GM18868 (cell line): ENCODE results near the gene ZDHHC12.
"Not testable (repeated sequence)": the region's sequence is repeated elsewhere in the genome, so short reads cannot be mapped to it uniquely, and the experiment has no call there.

Experiments
- ATAC-seq: cut with Tn5 transposase; IDR thresholded peaks from one replicate; pipeline ENCODE4 v1.9.1; 2021; ENCODE audit warnings: mild to moderate bottlenecking, moderate library complexity; ENCODE audit not compliant: unreplicated experiment

Gene ZDHHC12

DNA sequence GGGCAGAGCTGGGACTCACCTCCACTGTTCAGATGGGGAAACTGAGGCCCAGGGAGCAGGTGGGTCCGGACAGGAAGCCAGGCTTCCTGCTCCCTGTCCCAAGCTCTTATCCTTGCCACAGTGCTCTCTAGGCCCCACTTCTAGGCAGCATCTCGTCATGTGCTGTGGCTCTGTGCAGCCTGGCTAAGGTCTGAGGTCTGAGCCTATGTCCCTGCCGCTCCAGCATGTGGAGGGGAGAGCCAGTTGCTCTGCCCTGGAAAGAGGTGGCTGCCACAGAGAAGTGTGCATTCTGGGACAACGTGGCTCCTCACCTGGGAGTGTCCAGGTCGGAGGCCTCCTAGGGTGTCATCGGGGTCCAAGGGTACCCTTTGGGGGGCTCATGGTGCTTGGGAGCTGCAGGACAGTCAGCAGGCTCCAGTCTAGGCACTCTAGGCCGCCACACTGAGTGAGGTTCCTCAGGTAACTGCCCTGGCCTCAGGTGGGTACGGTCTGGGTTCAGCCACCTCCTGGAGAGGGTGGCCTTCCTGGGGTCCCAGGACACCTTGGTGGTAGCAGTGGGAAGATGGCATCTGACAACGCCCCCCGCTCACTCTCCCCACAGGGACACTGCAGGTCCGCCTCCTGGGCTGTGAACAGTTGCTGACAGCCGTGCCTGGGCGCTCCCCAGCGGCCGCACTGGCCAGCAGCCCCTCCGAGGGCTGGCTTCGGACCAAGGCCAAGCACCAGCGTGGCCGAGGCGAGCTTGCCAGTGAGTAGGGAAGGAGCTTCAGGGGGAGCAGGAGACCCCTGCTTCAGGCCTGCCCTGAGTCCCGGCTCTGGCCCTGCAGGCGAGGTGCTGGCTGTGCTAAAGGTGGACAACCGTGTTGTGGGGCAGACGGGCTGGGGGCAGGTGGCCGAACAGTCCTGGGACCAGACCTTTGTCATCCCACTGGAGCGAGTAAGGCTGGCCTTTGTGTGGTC is 11.2 kb downstream of the ZDHHC12 start:
- no peak for ATAC-seq

DNA sequence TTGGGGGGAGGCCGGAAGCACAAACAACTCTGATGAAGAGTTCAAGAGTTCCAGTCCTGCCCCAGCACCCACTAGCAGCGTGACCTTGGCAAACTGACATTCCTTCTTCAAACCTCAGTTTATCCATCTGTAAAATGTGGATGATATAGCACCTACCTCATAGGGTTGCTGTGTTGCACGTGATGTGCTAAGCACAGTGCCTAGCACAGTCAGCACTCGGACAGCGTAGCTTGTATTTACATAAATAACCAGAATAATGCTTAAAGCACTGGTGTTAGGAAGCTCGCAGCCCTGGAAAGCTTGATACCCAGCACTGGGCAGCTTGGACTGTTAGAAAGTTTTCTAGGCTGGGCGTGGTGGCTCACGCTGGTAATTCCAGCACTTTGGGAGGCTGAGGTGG is 16.5 kb downstream of the ZDHHC12 start:
- ATAC-seq = no peak

- ATAC-seq = no peak
Measured at GRCh38 chr9:128706671-128707381, 17.1 kb downstream of the ZDHHC12 start.

DNA sequence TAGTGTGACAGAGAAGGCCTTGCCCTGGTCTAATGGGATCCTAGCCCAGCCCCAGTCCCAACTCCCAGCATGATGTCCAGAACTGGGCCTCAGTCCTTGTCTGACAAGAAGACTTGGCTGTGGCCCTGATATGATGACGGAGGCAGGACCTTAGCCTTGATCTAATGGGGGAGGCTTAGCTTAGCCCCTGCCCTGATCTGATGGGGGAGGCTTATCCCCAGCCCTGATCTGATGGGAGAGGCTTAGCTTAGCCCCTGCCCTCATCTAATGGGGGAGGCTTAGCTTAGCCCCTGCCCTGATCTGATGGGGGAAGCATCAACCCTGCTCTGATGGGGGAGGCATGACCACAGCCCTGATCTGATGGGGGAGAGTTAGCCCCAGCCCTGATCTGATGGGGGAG is 17.9 kb downstream of the ZDHHC12 start:
- no peak for ATAC-seq

DNA sequence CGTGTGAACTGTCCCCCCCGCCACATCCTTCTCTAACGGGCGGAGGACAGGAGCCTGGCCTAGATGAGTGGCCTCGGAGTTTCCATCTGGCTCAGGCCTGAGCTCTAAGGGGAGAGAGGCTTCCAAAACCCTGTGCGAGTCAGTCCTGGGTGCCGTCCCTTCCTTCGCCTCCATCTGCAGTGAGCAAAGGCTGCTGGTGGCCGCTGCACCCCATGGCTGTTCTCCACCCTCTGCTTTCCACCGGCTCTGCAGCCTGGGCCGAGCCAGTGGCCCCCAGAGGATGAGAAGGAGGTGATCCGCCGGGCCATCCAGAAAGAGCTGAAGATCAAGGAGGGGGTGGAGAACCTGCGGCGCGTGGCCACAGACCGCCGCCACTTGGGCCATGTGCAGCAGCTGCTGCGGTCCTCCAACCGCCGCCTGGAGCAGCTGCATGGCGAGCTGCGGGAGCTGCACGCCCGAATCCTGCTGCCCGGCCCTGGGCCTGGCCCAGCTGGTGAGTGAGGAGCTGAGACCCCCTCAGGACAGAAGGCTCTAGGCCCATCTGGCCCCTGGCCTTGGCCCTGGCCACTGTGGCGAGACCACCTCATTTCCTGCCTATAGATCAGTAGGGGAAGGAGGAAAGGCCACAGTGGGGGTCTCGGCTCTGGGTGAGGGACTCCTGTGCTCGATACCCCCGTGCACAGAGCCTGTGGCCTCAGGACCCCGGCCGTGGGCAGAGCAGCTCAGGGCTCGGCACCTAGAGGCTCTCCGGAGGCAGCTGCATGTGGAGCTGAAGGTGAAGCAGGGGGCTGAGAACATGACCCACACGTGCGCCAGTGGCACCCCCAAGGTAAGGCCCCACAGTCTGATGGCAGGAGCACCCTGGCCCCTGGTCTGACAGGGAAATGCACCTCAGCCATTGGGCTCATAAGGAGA is 18.6 kb downstream of the ZDHHC12 start:
- ATAC-seq = no peak

DNA sequence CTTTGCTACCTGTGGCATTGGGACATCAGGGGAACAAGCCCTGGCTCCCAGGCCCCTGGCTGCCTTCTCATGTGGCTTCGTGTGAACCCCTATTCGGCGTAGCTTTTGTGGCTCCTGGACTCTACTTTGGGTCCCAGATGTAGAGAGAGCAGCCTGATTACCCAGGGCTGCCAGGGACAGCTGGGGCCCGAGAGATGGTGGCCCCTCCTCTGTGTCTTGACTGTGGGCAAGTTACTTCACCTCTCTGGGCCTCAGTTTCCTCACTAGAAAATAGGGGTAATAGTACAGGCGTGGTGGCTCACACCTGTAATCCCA is 19.6 kb downstream of the ZDHHC12 start:
- ATAC-seq = no peak

DNA sequence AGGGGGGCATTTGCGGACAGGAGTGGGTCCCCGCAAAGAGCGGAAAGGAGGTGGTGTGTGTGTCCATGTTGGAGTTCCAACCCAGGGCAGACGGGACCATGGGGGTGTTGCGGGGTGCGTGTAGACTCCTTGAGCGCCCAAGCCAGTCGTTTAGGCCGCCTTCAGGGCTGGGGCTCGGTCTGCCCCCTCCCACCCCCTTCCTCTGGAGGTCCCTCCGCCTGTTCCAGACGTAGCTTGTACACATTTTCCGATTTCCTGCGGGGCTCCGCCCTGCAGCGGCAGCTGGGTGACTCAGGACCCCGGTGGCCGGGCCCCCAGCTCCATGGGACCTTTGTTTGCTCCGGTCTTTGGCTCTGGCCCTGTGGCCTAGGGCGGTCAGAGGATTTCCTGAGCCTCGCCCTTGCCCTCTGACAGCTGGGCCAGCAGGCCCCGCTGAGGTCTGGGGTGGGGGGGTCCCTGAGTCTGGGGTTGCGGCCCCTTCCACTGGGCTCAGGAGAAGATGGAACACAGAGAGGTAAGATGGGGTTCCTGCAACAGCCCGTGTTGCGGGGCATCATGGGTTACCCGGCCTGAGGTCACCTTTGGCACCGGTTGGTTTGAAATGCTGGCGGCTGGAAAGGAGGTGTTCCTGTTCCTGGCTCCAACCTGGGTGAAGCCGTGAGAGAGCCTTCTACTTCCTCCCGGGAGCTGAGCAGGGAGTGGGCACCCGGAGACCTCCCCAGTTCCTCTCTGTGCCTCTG is 20.1 kb downstream of the ZDHHC12 start:
- no peak for ATAC-seq

DNA sequence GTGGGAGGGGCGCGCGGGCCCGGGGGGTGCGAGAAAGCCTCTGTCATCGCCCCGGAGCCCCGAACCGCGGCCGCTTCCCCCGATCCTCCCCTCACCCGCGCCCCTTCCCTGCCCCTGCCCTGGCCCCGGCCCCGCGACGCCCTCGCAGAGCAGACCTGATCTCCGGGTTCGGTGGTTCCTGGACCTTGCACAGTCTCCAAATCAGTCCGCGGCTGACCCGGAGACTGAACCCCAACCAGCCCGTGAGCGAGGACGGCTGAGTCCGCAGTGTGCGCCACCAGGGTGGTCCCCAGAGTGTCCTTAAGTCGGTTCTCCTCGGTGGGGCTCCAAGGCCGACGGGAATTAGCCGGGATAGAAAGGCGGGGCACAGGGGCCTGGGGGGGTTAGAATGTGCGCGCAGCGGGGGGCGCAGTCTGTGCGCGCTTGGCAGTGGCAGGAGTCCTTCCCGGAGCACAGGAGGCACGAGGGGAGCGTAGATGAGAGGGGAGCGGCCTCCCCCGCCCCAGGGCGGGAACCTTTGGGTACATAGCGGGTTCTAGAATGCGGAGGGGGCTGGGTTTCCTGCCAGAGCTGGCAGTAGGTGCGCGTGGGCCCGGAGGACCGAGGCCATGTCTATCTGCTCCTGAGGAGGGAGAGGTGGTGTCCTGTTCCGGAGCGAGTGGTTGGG is 20.8 kb downstream of the ZDHHC12 start:
- ATAC-seq = peak; percentile 28

DNA sequence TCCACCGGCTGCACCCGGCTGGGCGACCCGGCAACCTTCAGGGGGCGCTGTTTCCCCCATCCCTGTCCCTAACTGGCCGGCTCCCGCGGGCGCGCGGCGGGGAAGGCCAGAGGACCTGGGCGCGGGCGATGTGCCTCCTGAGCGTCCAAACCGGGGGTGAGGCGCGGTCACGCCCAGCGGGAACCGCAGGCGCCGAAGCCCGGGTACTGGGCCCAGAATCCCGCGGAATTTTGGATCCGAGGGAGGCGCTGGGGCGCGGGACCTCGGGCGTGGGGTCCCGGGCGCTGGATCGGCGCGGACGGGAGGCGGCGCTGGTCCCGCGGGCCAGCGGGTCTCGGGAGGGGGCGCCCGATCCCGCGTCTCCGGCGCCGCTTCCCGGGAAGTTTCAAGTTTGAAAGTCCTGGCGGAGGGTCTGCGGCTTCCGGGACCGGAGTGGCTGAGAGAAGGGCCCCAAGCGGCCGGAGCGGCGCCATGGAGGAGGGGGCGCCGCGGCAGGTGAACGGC is 21.4 kb downstream of the ZDHHC12 start, which contains the start of gene PKN3:
Gene PKN3, plus strand, starts transcription at position 59 of the 504 bp plus-strand sequence. Its CDS starts 413 bp downstream, at position 472.
- ATAC-seq = peak; percentile 72

DNA sequence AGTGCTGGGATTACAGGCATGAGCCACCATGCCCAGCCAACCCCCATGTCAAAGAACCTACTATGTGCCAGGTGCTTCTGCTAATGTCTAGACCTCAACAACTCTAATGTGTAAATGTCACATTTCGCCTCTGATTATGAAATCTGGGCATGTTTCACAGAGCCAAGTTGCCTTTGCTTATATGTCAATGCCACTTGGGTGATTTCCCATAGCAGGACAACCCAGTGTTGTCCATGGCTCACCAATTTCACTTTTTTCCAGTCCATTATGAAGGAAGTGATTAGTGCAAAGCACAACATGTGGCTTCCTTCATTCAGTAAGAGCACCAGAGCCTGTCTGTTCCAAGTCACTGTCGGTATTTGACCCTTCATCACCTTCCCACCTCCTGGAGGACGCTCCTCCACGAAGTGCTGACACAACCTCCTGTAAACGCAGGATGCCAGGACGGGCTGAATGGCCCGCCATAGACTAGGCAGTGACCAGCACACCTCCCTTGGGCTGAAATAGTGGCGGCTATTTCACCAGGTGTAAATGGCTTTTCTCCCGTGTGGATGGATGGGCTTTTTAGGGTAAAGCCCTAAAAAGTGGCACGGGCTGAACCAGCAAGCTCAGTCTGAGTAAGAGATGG is 22.6 kb downstream of the ZDHHC12 start:
- no peak for ATAC-seq

- not testable (repeated sequence) for ATAC-seq
Measured at GRCh38 chr9:128699096-128699795, 24.7 kb downstream of the ZDHHC12 start.

GRCh38 chr9:128696923-128697707 is 26.8 kb downstream of the ZDHHC12 start:
- no peak for ATAC-seq

GRCh38 chr9:128694344-128694743 is 29.6 kb downstream of the ZDHHC12 start:
- ATAC-seq = no peak

DNA sequence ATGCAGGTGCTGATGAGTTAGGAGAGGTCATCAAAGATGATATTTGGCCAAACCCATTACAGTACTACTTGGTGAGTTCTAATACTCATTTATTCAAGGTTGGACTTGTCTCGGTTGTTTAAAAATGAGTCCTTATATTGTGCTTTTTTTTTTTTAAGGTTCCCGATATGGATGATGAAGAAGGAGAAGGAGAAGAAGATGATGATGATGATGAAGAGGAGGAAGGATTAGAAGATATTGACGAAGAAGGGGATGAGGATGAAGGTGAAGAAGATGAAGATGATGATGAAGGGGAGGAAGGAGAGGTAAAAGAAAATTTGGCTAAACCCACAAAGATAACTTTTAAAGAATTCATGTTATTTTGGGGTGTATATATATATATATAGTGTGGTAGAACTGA is 30.2 kb downstream of the ZDHHC12 start:
- ATAC-seq = not testable (repeated sequence)

DNA sequence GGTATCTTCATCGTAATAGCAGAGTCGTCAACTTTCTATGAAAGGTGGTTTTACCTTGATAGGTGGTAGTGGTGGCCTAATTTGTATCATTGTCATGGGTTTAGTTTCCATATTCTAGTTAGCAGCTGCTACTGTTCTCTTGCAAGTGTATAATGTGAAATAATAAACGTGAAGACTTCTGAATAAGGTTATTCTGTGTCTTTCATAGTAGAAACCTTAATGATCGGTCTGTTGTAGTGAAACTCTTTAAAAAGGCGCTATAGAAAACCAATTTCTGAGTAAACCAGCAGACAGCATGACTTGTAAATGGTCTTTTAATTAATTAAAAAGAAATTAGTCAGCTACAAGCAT is 33.3 kb downstream of the ZDHHC12 start:
- no peak for ATAC-seq

DNA sequence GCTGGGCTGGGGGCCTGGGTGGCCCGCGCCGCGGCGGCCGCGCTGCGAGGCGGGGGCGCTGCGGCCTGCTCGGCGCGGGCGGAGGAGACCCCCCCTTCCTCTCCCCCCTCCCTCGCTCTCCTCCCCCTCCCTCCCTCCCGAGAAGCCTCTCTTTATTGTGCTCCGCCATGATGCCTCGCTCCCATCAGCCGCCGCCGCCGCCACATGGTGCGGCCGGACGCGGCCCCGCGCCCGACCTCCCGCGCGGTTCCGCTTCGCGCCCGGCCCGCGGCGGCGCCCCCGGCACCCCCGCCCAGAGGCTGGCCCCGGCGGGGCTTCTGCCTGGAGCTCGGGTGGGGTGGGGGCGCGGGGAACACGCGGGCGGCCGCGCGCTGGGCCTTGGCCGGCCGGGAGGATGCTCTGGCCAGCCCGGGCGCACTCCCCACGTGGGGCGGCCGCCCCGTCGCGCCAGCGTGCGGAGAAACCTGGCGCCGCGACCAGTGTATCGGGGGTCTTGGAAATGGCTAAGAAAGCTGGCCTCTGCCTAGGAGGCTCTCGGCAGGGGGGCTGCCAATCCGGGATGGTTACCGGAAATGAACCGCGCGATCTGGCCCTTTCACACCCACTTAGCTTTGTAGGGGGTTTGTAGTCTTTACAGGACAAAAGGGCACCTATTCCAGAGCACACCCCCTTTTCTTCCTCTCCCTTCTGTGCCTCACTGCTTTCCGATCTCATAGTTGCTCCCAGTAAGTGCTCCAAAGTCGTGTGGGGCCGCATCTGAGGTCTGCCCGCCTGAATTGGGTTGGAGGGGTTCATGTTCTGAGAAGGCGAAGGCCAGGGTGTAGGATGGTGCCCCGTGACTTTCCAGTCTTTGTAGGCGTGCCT is 33.9 kb downstream of the ZDHHC12 start:
- ATAC-seq = no peak

DNA sequence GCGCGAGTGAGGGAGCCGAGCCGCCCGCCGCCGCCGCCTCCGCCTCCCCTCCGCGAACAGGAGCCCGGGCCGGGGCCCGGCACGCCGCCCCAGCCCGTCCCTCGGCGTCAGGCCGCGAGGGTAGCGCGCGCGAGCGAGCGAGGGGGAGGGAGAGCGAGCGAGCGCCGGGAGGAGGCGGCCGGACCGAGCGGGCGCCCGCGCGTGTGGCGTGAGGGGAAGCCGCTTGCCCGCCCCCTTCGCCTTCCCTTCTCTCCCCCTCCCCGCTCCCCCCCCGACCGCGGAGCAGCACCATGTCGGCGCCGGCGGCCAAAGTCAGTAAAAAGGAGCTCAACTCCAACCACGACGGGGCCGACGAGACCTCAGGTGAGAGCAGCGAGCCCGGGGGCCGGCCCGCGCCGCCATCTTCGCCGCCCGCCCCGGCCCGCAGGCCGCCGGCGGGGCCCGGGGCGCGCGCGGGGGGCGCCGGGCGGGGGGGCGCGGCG is 34.6 kb downstream of the ZDHHC12 start:
- peak; percentile 22 for ATAC-seq
